ENCODE data around the gene SLC8B1. TPM values are rescaled to one million over a fixed set of nuclear protein-coding genes. Genes with fewer than 3 reads are reported as not detected.
A peak's percentile ranks its signal among the peaks of the same experiment; 100 is the strongest.

SLC8B1 gene
- total and polyA plus RNA-seq, 8 donors: 13.0 to 39.1 (median 19.7) TPM

- Histone ChIP-seq H3K9me3 (no peaks in the 10 kb centered on the region), H3K27ac (no peak overlapping the region), H3K36me3 (peaks cover 0 to 7% (median 0%) of the 10 kb centered on the region in 3 donors), H3K4me3 (peak overlapping the region in 2 of 4 donors; percentile 86 to 95), H3K27me3 (no peaks in the 10 kb centered on the region), H3K4me1 (peaks cover 0 to 9% (median 0%) of the 10 kb centered on the region in 3 donors)
- no peak for TF ChIP-seq CTCF (IDR thresholded peaks at IDR 0.05)
- intact Hi-C loops (cut with DNase I): no loop called here
- ATAC-seq (no peak), FAIRE-seq (no peak), DNase-seq (no peak)
- 84 to 86% methylated on average over 17 of the region's 17 CpGs for WGBS, 2 donors
Measured at GRCh38 chr12:113332688-113333417, 2.1 kb downstream of the SLC8B1 start.

- intact Hi-C loops (cut with DNase I): no loop called here
Measured at GRCh38 chr12:113330505-113330904, 4.4 kb downstream of the SLC8B1 start.

GRCh38 chr12:113329791-113330417 lies 5.0 kb downstream of the SLC8B1 start:
- H3K27ac ChIP-seq: no peak overlapping the region
- peaks cover 0 to 12% (median 0%) of the 10 kb centered on the region in 3 donors for H3K4me1 ChIP-seq
- H3K9me3 ChIP-seq: no peaks in the 10 kb centered on the region
- DNase-seq (no peak), ATAC-seq (no peak), FAIRE-seq (no peak)
- H3K36me3 ChIP-seq: peaks cover 0 to 7% (median 0%) of the 10 kb centered on the region in 3 donors
- 92% methylated on average over 1 of the region's 1 CpG for WGBS, 2 donors
- TF ChIP-seq CTCF (IDR thresholded peaks at IDR 0.05): no peak
- intact Hi-C loops (cut with DNase I): no loop called here
- no peaks in the 10 kb centered on the region for H3K27me3 ChIP-seq
- H3K4me3 ChIP-seq: no peak overlapping the region

More at GRCh38 chr12:113330505-113330904, 4.4 kb downstream of the SLC8B1 start:
- no peak for FAIRE-seq
- Histone ChIP-seq H3K9me3 (no peaks in the 10 kb centered on the region), H3K4me1 (peaks cover 0 to 12% (median 0%) of the 10 kb centered on the region in 3 donors), H3K4me3 (no peak overlapping the region), H3K36me3 (peaks cover 0 to 7% (median 0%) of the 10 kb centered on the region in 3 donors), H3K27me3 (no peaks in the 10 kb centered on the region), H3K27ac (no peak overlapping the region)
- no peak for DNase-seq
- no peak for ATAC-seq
- TF ChIP-seq CTCF (IDR thresholded peaks at IDR 0.05): no peak
- WGBS, 2 donors: 94% methylated on average over 2 of the region's 2 CpGs

- intact Hi-C loops (cut with DNase I): no loop called here
- H3K4me1 ChIP-seq: peaks cover 0 to 12% (median 0%) of the 10 kb centered on the region in 3 donors
- no peaks in the 10 kb centered on the region for H3K9me3 ChIP-seq
- 91 to 92% methylated on average over 9 of the region's 9 CpGs for WGBS, 2 donors
- no peak overlapping the region for H3K27ac ChIP-seq
- H3K4me3 ChIP-seq: no peak overlapping the region
- no peak for ATAC-seq
- no peaks in the 10 kb centered on the region for H3K27me3 ChIP-seq
- H3K36me3 ChIP-seq: peaks cover 0 to 7% (median 0%) of the 10 kb centered on the region in 3 donors
- peak in 1 of 6 donors; percentile 4 for DNase-seq
- FAIRE-seq: no peak
- TF ChIP-seq CTCF (IDR thresholded peaks at IDR 0.05): no peak
Measured at GRCh38 chr12:113329022-113329790, 5.7 kb downstream of the SLC8B1 start.
